ENCODE data around the gene FRA10AC1.
"Not testable (repeated sequence)": the region's sequence is repeated elsewhere in the genome, so short reads cannot be mapped to it uniquely, and the experiment has no call there.

FRA10AC1 gene

DNA sequence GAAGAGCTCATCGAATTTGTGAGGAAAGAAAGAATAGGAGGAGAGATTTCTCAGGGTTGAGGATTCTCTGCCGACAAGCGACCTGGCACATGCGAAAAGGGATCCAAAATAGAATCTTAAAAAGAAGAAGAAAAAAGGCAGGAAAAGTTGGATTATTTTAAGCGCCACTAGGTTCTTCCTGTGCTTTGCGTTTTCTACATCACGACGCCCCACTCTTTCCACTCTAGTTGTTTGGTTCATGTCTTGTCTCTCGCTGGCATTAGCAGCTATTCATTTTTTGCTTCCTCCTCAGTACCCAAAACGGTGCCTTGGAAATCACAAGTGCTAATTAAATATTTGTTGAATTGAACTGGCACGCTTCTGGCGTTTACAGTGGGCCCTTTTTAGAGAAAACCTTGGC is 674 bp upstream of the FRA10AC1 start:
- no peak for DNase-seq (ENCODE audit: low read depth)

- no peak for DNase-seq (ENCODE audit: low read depth)
Measured at GRCh38 chr10:93701866-93702209, 554 bp downstream of the FRA10AC1 start.

DNA sequence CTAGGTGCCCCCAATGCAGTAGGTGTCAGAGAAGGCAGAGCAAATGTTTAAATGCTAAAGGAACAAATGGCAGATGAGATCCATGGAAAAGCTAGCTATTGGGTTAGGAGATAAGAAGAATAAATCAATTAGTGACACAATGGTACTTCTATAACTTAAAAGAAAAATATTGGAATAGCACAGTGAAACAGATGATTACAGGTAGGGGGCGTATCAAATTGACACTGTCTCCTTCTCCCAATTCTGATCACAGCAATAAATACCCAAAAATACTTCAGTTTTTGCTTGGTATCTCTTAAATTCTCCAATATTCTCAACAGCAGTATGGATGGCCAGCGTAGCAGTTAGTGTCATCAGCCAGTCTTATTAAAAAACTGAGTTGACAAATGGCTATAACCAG is 5.2 kb downstream of the FRA10AC1 start:
- DNase-seq (ENCODE audit: low read depth), result no peak

- DNase-seq (ENCODE audit: low read depth), result not testable (repeated sequence)
Measured at GRCh38 chr10:93696582-93696981, 5.8 kb downstream of the FRA10AC1 start.

DNA sequence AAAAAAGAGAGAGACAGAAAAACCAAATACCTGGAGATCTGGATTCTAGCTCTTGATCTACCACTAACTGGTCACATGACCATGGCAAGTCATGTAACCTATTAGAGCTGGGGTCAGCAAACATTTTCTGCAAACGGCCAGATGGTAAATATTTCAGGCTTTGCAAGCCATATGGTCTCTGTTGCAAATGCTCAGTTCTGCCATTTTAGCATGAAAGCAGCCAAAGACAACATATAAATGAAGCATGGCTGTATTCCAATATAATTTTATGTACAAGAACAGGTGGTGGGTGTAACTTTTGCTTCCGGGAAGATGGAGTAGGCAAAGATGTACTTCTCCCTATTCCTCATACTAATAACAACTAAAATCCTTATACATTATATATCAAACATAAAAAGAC is 6.7 kb downstream of the FRA10AC1 start:
- no peak for DNase-seq (ENCODE audit: low read depth)

GRCh38 chr10:93687737-93688136 is 14.7 kb downstream of the FRA10AC1 start:
- no peak for DNase-seq (ENCODE audit: low read depth)

DNA sequence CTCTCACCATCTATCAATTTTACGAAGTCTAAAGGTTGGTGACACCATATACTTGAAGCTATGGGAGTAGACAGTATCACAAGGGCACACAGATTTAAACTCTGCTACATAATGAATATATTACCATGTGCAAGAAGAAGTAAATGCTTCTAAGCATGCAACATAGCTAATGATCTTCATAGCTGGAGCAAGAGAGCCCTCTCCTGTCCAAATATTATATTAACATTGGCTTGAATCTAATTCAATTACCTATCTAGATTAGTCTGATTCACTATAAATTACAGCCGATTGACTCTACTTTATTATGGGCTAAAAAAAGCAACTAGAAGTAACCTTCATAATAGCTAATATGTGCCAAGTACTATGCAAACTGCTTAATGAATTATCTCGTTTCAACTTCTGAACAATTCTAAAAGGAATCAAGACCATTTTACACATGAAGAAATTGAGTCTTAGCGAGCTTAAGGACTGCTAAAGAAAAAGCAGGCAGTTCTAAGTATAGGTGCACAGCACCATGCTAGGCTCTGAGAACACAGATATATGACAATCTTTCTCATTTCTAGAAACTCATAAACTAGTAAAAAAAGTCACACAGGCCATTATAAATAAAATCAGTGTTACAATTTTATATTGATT is 21.9 kb downstream of the FRA10AC1 start:
- no peak for DNase-seq (ENCODE audit: low read depth)

DNA sequence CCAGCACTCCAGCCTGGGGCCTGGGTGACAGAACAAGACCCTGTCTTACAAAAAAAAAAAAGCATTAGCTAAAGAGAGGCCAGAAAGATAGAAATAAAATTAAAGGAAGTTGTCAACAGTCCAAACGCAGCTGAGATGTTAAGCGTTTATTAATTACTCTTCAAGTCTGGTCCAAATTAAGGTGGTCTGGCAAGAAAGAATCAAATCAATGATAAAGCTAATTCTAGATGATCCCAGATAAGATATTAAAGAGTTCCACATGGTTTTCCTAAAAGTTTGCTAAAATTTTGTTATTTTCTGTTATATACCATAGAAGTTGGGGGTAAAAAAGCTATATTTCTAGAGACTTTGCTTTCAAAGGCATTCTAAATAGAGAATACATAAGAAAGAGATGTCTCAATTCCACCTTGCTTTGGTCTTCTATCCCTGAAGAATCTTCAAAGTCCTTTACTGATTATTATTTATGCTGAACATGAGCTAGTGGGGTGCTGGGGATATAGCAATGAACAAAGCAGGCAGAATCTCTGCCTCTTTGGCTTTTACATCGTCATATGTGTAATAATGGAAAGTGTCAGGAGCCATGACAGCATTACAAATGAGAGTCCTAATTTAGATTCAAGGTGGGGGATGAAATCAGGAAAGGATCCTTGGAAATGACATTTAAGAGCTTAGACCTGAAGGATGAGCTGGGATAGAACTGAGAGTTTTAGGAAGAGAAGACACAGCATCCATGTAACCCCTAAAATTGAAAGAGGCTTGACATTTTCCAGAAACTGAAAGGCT is 23.4 kb downstream of the FRA10AC1 start:
- DNase-seq (ENCODE audit: low read depth), result no peak

DNA sequence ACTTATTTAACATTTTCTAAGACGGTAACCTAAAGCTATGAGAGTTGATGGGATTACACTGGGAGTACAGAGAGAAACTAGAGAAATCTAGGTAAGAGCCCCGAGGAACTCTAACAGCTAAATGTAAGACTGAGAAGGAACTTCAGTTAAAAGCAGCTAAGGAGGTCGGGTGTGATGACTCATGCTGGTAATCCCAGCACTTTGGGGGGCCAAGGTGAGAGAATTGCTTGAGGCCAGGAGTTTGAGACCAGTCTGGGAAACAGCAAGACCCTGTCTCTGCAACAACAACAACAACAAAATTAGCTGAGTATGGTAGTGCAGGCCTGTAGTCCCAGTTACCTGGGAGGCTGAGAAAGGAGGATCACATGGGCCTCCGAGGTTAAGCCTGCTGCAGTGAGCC is 24.0 kb downstream of the FRA10AC1 start:
- DNase-seq (ENCODE audit: low read depth), result no peak

GRCh38 chr10:93673791-93674190 is 28.6 kb downstream of the FRA10AC1 start:
- no peak for DNase-seq (ENCODE audit: low read depth)

GRCh38 chr10:93672890-93673289 is 29.5 kb downstream of the FRA10AC1 start:
- DNase-seq (ENCODE audit: low read depth), result no peak

- no peak for DNase-seq (ENCODE audit: low read depth)
Measured at GRCh38 chr10:93672022-93672678, 30.2 kb downstream of the FRA10AC1 start.

GRCh38 chr10:93671042-93671441 is 31.4 kb downstream of the FRA10AC1 start:
- no peak for DNase-seq (ENCODE audit: low read depth)

DNA sequence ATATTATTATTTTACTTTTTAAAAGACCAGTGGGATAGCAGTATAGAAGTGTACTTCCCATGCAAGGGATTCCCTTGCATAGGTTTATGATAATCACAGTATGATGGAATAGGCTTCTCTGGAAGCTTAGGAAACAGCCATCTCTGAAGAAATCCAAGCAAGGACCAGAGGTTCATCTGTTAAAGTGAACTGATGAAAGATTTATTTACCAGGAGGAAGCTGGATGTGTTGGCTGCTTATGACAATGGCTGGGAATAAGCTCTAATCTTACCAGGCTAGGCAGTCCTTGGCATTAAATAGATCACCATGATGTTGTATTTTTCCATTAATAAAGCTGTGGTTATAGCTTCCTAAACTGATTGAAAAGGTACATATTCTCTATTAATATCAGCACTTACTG is 32.0 kb downstream of the FRA10AC1 start:
- DNase-seq (ENCODE audit: low read depth), result no peak

- no peak for DNase-seq (ENCODE audit: low read depth)
Measured at GRCh38 chr10:93667795-93668194, 34.6 kb downstream of the FRA10AC1 start.

- DNase-seq (ENCODE audit: low read depth), result no peak
Measured at GRCh38 chr10:93666030-93666429, 36.4 kb downstream of the FRA10AC1 start.

DNA sequence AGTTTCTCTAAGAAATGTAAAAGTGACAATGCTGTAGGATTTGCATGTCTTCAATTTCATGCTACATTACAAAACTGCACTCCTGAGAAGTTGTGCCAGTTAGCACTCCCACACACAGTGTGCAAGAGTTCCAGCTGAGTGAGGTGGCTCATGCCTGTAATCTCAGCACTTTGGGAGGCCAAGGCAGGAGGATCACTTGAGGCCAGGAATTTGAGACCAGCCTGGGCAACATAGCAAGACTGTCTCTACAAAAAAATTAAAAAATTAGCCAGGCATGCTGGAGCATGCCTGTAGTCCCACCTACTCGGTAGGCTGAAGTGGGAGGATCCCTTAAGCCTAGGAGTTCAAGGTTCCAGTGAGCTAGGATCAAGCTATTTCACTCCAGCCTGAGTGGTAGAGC is 44.6 kb downstream of the FRA10AC1 start:
- DNase-seq (ENCODE audit: low read depth), result no peak

GRCh38 chr10:93656155-93656554 is 46.2 kb downstream of the FRA10AC1 start:
- DNase-seq (ENCODE audit: low read depth), result no peak

- DNase-seq (ENCODE audit: low read depth), result no peak
Measured at GRCh38 chr10:93654201-93654600, 48.2 kb downstream of the FRA10AC1 start.

DNA sequence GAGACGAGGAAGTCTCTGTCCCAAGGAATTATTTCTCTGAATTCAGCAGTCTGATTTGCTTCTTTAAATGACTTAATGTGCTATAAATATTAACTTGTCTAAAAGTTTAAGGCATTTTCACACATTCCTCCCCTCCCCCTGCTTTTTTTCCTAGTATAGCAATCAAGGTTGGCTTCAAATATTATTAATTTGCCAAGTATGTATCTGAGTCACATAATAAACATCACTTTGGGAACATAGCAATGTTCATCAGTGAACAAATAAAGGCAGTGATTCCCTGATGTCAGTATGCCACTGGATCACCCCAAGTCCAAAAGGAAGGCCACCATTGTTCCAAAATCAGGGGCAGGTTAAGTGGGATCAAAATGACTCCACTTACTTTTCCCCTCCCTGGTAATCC is 49.5 kb downstream of the FRA10AC1 start:
- no peak for DNase-seq (ENCODE audit: low read depth)

GRCh38 chr10:93639791-93640190 is 62.6 kb downstream of the FRA10AC1 start:
- DNase-seq (ENCODE audit: low read depth), result no peak

- no peak for DNase-seq (ENCODE audit: low read depth)
Measured at GRCh38 chr10:93630625-93631557, 71.5 kb downstream of the FRA10AC1 start.

Measured in stimulated activated CD8-positive, alpha-beta memory T cell treated with anti-CD3 and anti-CD28 coated beads, Interleukin-4, amount 100 ng/mL, for 24 hours (primary cell).